SK-N-SH (cell line): ENCODE data around the gene CHST15. TPM values are rescaled to one million over a fixed set of nuclear protein-coding genes. Genes with fewer than 3 reads are reported as not detected.

Experiments used
- CTCF ChIA-PET: fragments of 300-600, 350-600 bp; formaldehyde crosslinking; extraction: SDS; loops from one replicate; lab custom pipeline; 2021; lab: Yijun Ruan, JAX
- POLR2A ChIA-PET: fragments of 350-600 bp; sonication (Branson Sonifier 250); formaldehyde crosslinking; extraction: SDS; loops from one replicate; lab custom pipeline; 2020; ENCODE audit warnings: antibody characterized with exemption, inconsistent platforms; lab: Yijun Ruan, JAX
- DNase-seq: peaks from one replicate; pipeline ENCODE4 v3.0.0; 2012
- H2AFZ ChIP-seq: fragments of 200-600 bp; sonication (generic); 2 replicates; pipeline ENCODE4 v1.8.1; 2016; ENCODE audit warnings: antibody characterized with exemption, mild to moderate bottlenecking, low read depth
- H3F3A ChIP-seq: fragments of 200-600 bp; sonication (generic); replicated peaks from 2 replicates; pipeline ENCODE3; 2016; ENCODE audit warnings: antibody characterized with exemption, mild to moderate bottlenecking; ENCODE audit not compliant: insufficient read depth
- H3K27ac ChIP-seq, 2 experiments: fragments of 200-500 bp in 1 of 2; fragments of 200-600 bp in 1 of 2; sonication (Bioruptor generic) in 1 of 2; sonication (generic), shearing (Covaris generic) in 1 of 2; 2 replicates each; pipeline versions ENCODE4 v1.5.1 to v1.6.1; 2014 to 2016; ENCODE audit warnings: low read depth in 2 of 2, inconsistent platforms in 1 of 2, low read length in 1 of 2, mild to moderate bottlenecking in 1 of 2, mixed read lengths in 1 of 2
- H3K27me3 ChIP-seq: fragments of 200-600 bp; sonication (generic), shearing (Covaris generic); 2 replicates; pipeline ENCODE4 v1.6.1; 2016; ENCODE audit warnings: mixed run types; ENCODE audit not compliant: insufficient read depth
- H3K36me3 ChIP-seq, 2 experiments: fragments of 200-500 bp in 1 of 2; fragments of 200-600 bp in 1 of 2; sonication (Bioruptor generic) in 1 of 2; sonication (generic) in 1 of 2; replicated peaks in 1 of 2; 2 replicates each; pipeline versions ENCODE3 to v1.5.1; 2014 to 2016; ENCODE audit warnings: low read length in 1 of 2, mild to moderate bottlenecking in 1 of 2; ENCODE audit not compliant: insufficient read depth in 2 of 2, control insufficient read depth in 1 of 2
- H3K4me1 ChIP-seq, 2 experiments: fragments of 200-500 bp in 1 of 2; fragments of 200-600 bp in 1 of 2; sonication (Bioruptor generic) in 1 of 2; sonication (generic), shearing (Covaris generic) in 1 of 2; 2 replicates each; pipeline versions ENCODE4 v1.5.1 to v1.6.1; 2014 to 2016; ENCODE audit warnings: low read depth in 1 of 2, low read length in 1 of 2, mixed run types in 1 of 2; ENCODE audit not compliant: insufficient read depth in 2 of 2, control insufficient read depth in 1 of 2
- H3K4me2 ChIP-seq: fragments of 200-600 bp; sonication (generic), shearing (Covaris generic); 2 replicates; pipeline ENCODE4 v1.6.1; 2017; ENCODE audit warnings: mixed run types
- H3K4me3 ChIP-seq, 2 experiments: fragments of 200-500 bp in 1 of 2; fragments of 200-600 bp in 1 of 2; sonication (Bioruptor generic) in 1 of 2; sonication (generic), shearing (Covaris generic) in 1 of 2; 2 replicates each; pipeline versions ENCODE4 v1.5.1 to v1.8.1; 2014 to 2016; ENCODE audit warnings: low read depth in 2 of 2, inconsistent platforms in 1 of 2, low read length in 1 of 2, mild to moderate bottlenecking in 1 of 2, mixed read lengths in 1 of 2, moderate library complexity in 1 of 2
- H3K79me2 ChIP-seq: fragments of 200-600 bp; sonication (generic); 2 replicates; pipeline ENCODE4 v1.8.1; 2017; ENCODE audit warnings: mild to moderate bottlenecking; ENCODE audit not compliant: insufficient read depth
- H3K9ac ChIP-seq: fragments of 200-600 bp; sonication (generic); 2 replicates; pipeline ENCODE4 v1.6.1; 2017; ENCODE audit warnings: mixed run types
- H3K9me2 ChIP-seq: fragments of 200-600 bp; sonication (generic); 2 replicates; pipeline ENCODE4 v1.6.1; 2017; ENCODE audit warnings: mixed run types
- H3K9me3 ChIP-seq: fragments of 200-600 bp; sonication (generic); 2 replicates; pipeline ENCODE4 v1.6.1; 2017; ENCODE audit warnings: mixed run types, mild to moderate bottlenecking, moderate library complexity
- H4K20me1 ChIP-seq: fragments of 200-600 bp; sonication (generic); 2 replicates; pipeline ENCODE4 v1.6.1; 2017; ENCODE audit warnings: mild to moderate bottlenecking, mixed run types; ENCODE audit not compliant: insufficient read depth
- ELF1 ChIP-seq: IDR thresholded peaks from 2 replicates; pipeline ENCODE4 v1.4.0; 2012
- EP300 ChIP-seq, 2 experiments: IDR thresholded peaks; 2 replicates each; pipeline versions ENCODE4 v1.4.0 to v1.6.1; 2012; ENCODE audit warnings: borderline replicate concordance in 1 of 2, low read depth in 1 of 2, low read length in 1 of 2
- FOXJ3 ChIP-seq: sonication (generic); formaldehyde crosslinking; IDR thresholded peaks from 2 replicates; pipeline ENCODE4 v1.5.1; 2020; ENCODE audit warnings: mild to moderate bottlenecking, missing genetic modification reagents
- RAD21 ChIP-seq: IDR thresholded peaks from 2 replicates; pipeline ENCODE4 v1.6.1; 2012; ENCODE audit warnings: mild to moderate bottlenecking, low read length
- TAF1 ChIP-seq: IDR thresholded peaks from 2 replicates; pipeline ENCODE4 v1.6.1; 2012; ENCODE audit warnings: low read depth, mild to moderate bottlenecking, low read length, moderate library complexity, borderline replicate concordance
- WGBS: methylation state at CpG from one replicate; pipeline ENCODE4 v1.1.6; 2017; ENCODE audit warnings: low lambda C conversion rate; 5-methylcytosine and 5-hydroxymethylcytosine counted together
- polyA plus RNA-seq, 3 experiments: library from polyadenylated mRNA; depleted of rRNA; stranded (reverse); fragments of >200 nt; gene quantifications; 2 replicates each; pipeline ENCODE4 v1.2.3, GENCODE V29; 2012
- TF ChIP-seq, protein P1 (sequence below): fragments of 150-350 bp; IDR thresholded peaks from 2 replicates; pipeline ENCODE4 v1.6.1; 2017; ENCODE audit warnings: antibody characterized with exemption, low read length, low read depth, borderline replicate concordance
- TF ChIP-seq, protein P2 (sequence below): IDR thresholded peaks from 2 replicates; pipeline ENCODE4 v1.6.1; 2012; ENCODE audit warnings: mild to moderate bottlenecking, low read depth, low read length, moderate library complexity

Gene CHST15
- polyA plus RNA-seq, 1 of the 3 experiments (the other 2 are of a cell fraction), result 0.02 TPM

DNA sequence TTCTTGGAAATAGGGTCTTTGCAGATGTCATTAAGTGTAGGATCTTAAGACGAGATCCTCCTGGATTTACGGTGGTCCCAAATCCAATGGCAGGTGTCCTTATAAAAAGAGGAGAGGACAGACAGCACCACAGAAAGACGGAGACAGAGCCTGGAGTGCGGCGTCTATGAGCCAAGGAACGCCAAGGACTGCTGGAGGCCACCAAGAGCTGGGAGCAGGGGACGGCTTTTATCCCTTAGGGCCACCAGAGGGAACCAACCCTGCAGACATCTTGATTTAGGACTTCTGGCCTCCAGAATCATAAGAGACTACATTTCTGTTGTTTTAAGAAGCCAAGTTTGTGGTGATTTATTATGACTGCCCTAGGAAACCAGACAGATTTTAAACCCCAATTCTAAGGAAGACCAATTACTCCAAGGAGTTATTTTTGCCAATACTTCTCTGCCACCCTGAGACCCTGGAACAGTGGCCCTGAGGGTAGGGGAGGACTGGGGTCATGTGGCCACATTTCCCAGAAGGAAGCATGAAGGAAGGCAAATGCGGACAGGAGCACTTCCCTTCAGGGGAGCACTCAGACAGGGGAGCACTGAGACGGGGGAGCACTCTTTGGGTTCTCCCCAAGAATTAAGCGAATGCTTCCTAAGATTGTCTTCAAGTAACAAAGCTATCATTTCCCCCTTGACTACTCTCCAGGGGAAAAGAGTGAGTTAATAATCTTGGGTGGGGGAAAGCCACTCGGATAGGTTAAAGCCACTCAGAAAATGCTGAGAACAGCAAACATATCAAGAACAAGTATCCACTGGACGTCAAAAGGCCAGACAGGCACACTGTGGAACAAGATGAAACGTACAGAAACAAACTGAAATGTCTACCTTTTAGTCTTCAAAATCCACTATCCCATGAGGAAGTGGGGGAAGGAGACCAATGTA lies 67.5 kb downstream of the CHST15 start:
- no peak overlapping the region for H2AFZ ChIP-seq
- H3K4me1 ChIP-seq, result no peaks in the 10 kb centered on the region
- peak; percentile 53 for DNase-seq
- no peaks in the 10 kb centered on the region for H3K27me3 ChIP-seq
- 48% methylated on average over 10 of the region's 13 CpGs for WGBS
- no peaks in the 10 kb centered on the region for H3K9me2 ChIP-seq
- H3K79me2 ChIP-seq, result no peaks in the 10 kb centered on the region
- H3F3A ChIP-seq, result no peaks in the 10 kb centered on the region
- H3K27ac ChIP-seq, result no peak overlapping the region
- H3K36me3 ChIP-seq, result no peaks in the 10 kb centered on the region
- no peaks in the 10 kb centered on the region for H3K9me3 ChIP-seq
- no peak overlapping the region for H3K9ac ChIP-seq
- POLR2A ChIA-PET, result no interaction called here
- no peak overlapping the region for H3K4me3 ChIP-seq
- TF ChIP-seq ELF1, result no peak
- peak; percentile 53 for TF ChIP-seq RAD21
- no peak for TF ChIP-seq EP300 (IDR thresholded peaks at IDR 0.05; ENCODE audit: borderline replicate concordance in 1 of 2, low read depth in 1 of 2, low read length in 1 of 2)
- TF ChIP-seq, protein P1, sequence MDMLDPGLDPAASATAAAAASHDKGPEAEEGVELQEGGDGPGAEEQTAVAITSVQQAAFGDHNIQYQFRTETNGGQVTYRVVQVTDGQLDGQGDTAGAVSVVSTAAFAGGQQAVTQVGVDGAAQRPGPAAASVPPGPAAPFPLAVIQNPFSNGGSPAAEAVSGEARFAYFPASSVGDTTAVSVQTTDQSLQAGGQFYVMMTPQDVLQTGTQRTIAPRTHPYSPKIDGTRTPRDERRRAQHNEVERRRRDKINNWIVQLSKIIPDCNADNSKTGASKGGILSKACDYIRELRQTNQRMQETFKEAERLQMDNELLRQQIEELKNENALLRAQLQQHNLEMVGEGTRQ, result no peak
- CTCF ChIA-PET, result interaction anchor here (2.2 to 3.9 kb wide), 2 partner anchors 31 to 364 kb away, joined by 12 read pairs; no protein-coding TSS in a partner anchor
- no peaks in the 10 kb centered on the region for H4K20me1 ChIP-seq
- no peak overlapping the region for H3K4me2 ChIP-seq

DNA sequence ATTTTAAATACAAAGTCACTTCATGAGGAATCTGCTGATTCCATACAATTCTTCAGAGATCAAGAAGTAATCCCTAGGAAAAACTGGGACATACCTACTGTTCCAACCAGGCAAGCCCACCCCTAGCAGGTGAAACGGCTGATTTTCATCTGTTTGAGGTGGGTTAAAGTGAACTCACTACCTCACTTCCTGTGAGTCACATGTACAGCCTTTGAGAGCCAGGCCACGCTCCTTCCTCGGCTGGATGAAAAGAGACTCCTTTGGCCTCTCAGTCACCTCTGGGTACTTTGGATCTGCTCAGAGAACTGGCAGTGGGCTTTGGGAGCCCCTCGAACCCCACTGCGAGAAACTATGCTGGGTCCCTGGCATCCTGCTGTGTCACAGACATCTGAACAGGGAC lies 68.2 kb downstream of the CHST15 start:
- no peaks in the 10 kb centered on the region for H3F3A ChIP-seq
- H2AFZ ChIP-seq, result no peak overlapping the region
- no peaks in the 10 kb centered on the region for H3K79me2 ChIP-seq
- no peak overlapping the region for H3K27ac ChIP-seq
- TF ChIP-seq TAF1 (no peak), FOXJ3 (CRISPR knock-in tag) (no peak)
- TF ChIP-seq, protein P2, sequence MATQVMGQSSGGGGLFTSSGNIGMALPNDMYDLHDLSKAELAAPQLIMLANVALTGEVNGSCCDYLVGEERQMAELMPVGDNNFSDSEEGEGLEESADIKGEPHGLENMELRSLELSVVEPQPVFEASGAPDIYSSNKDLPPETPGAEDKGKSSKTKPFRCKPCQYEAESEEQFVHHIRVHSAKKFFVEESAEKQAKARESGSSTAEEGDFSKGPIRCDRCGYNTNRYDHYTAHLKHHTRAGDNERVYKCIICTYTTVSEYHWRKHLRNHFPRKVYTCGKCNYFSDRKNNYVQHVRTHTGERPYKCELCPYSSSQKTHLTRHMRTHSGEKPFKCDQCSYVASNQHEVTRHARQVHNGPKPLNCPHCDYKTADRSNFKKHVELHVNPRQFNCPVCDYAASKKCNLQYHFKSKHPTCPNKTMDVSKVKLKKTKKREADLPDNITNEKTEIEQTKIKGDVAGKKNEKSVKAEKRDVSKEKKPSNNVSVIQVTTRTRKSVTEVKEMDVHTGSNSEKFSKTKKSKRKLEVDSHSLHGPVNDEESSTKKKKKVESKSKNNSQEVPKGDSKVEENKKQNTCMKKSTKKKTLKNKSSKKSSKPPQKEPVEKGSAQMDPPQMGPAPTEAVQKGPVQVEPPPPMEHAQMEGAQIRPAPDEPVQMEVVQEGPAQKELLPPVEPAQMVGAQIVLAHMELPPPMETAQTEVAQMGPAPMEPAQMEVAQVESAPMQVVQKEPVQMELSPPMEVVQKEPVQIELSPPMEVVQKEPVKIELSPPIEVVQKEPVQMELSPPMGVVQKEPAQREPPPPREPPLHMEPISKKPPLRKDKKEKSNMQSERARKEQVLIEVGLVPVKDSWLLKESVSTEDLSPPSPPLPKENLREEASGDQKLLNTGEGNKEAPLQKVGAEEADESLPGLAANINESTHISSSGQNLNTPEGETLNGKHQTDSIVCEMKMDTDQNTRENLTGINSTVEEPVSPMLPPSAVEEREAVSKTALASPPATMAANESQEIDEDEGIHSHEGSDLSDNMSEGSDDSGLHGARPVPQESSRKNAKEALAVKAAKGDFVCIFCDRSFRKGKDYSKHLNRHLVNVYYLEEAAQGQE, result no peak
- ChIA-PET CTCF (interaction anchor here (2.2 to 3.9 kb wide), 2 partner anchors 30 to 365 kb away, joined by 12 read pairs; no protein-coding TSS in a partner anchor), POLR2A (no interaction called here)
- H3K9me3 ChIP-seq, result no peaks in the 10 kb centered on the region
- no peaks in the 10 kb centered on the region for H3K4me1 ChIP-seq
- H3K27me3 ChIP-seq, result no peaks in the 10 kb centered on the region
- no peaks in the 10 kb centered on the region for H3K36me3 ChIP-seq
- H3K4me2 ChIP-seq, result no peak overlapping the region
- H3K9ac ChIP-seq, result no peak overlapping the region
- no peaks in the 10 kb centered on the region for H3K9me2 ChIP-seq
- 49% methylated on average over 3 of the region's 5 CpGs for WGBS
- DNase-seq, result no peak
- H4K20me1 ChIP-seq, result no peaks in the 10 kb centered on the region
- H3K4me3 ChIP-seq, result no peak overlapping the region
